Erythroblast (primary cell): ENCODE data around the gene STUB1.

Source experiments
- GATA1 ChIP-seq: IDR thresholded peaks from 2 replicates; pipeline ENCODE4 v1.6.1; 2011; ENCODE audit warnings: low read depth, mild to moderate bottlenecking, control low read depth, low read length, moderate library complexity
- POLR2A ChIP-seq: IDR thresholded peaks from 2 replicates; pipeline ENCODE4 v1.6.1; 2011; ENCODE audit warnings: mild to moderate bottlenecking, low read length

GRCh38 chr16:719815-720446 is 39.7 kb downstream of the STUB1 start:
- TF ChIP-seq POLR2A: no peak
- TF ChIP-seq GATA1: no peak
